ENCODE data around the gene BCL7C. TPM values are rescaled to one million over a fixed set of nuclear protein-coding genes. Genes with fewer than 3 reads are reported as not detected.

BCL7C gene
- total RNA-seq, 1 experiment from 2014 or later, result 45.8 TPM

DNA sequence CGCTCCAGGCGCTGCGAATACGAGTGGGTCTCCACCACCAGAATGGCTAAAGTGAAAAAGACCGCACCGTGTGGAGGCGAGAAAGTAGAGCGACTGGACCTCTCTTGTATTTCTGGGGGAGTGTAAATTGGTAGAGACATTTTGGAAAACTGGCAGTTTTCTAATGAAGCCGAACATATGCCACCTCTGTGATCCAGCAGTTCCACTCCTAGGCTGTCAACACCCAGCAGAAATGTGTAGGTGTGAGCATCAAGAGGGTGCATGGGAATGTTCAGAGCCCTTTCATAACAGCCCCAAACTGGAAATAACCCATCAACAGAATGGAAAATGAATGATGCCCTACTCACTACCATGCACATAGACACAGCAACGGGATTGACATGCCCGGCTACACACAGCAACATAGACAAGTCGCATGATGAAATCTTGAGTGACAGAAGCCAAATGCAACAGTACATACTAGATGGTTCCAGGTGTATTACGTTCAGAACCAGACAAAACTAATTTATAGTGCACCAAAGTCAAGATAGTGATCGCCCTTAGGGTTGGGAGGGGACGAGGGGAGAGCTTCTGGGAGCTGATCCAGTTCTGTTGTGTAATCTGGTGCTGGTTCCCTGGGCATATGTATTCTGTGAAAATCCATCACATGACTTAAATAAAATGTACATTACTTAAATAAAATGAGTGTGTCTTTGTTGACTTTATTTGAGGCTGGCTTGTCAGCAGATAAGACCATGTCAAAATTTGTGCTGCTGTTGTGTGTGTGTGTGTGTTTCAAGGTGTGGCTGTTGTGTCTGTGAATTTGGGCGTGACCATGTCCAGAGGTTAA lies 877 bp upstream of the BCL7C start:
- Histone ChIP-seq H3K27ac (ENCODE audit: low read length) (peak overlapping the region; percentile 87), H3K4me3 (ENCODE audit: low read depth in 2 of 2, low read length in 2 of 2) (peak overlapping the region; percentile 70 to 72), H3K9me3 (ENCODE audit: control insufficient read depth, insufficient read depth, low read depth, low read length) (no peaks in the 10 kb centered on the region), H3K36me3 (ENCODE audit: control insufficient read depth, insufficient read depth, low read length) (no peaks in the 10 kb centered on the region), H3K27me3 (ENCODE audit: control insufficient read depth, insufficient read depth, low read length) (no peaks in the 10 kb centered on the region), H3K4me1 (ENCODE audit: control insufficient read depth, insufficient read depth, low read length) (peaks cover 24% of the 10 kb centered on the region)
- no peak for DNase-seq (ENCODE audit: low read depth, low spot score)
- in situ Hi-C loops (cut with HindIII; ENCODE audit: low pct_unique_long_range_greater_than_20kb, low sequenced_read_pairs), result no loop called here
- ChIA-PET POLR2A (no interaction called here), CTCF (no interaction called here)
- TF ChIP-seq, protein P1, sequence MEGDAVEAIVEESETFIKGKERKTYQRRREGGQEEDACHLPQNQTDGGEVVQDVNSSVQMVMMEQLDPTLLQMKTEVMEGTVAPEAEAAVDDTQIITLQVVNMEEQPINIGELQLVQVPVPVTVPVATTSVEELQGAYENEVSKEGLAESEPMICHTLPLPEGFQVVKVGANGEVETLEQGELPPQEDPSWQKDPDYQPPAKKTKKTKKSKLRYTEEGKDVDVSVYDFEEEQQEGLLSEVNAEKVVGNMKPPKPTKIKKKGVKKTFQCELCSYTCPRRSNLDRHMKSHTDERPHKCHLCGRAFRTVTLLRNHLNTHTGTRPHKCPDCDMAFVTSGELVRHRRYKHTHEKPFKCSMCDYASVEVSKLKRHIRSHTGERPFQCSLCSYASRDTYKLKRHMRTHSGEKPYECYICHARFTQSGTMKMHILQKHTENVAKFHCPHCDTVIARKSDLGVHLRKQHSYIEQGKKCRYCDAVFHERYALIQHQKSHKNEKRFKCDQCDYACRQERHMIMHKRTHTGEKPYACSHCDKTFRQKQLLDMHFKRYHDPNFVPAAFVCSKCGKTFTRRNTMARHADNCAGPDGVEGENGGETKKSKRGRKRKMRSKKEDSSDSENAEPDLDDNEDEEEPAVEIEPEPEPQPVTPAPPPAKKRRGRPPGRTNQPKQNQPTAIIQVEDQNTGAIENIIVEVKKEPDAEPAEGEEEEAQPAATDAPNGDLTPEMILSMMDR (IDR thresholded peaks at IDR 0.05), result no peak
- TF ChIP-seq SIN3A (IDR thresholded peaks at IDR 0.05; ENCODE audit: borderline replicate concordance, insufficient read depth, low read depth, low read length) (no peak), POLR2AphosphoS5 (IDR thresholded peaks at IDR 0.05; ENCODE audit: low read depth, low read length) (no peak), TCF7L2 (IDR thresholded peaks at IDR 0.05; ENCODE audit: low read depth, low read length) (no peak)
- TF ChIP-seq, protein P2, sequence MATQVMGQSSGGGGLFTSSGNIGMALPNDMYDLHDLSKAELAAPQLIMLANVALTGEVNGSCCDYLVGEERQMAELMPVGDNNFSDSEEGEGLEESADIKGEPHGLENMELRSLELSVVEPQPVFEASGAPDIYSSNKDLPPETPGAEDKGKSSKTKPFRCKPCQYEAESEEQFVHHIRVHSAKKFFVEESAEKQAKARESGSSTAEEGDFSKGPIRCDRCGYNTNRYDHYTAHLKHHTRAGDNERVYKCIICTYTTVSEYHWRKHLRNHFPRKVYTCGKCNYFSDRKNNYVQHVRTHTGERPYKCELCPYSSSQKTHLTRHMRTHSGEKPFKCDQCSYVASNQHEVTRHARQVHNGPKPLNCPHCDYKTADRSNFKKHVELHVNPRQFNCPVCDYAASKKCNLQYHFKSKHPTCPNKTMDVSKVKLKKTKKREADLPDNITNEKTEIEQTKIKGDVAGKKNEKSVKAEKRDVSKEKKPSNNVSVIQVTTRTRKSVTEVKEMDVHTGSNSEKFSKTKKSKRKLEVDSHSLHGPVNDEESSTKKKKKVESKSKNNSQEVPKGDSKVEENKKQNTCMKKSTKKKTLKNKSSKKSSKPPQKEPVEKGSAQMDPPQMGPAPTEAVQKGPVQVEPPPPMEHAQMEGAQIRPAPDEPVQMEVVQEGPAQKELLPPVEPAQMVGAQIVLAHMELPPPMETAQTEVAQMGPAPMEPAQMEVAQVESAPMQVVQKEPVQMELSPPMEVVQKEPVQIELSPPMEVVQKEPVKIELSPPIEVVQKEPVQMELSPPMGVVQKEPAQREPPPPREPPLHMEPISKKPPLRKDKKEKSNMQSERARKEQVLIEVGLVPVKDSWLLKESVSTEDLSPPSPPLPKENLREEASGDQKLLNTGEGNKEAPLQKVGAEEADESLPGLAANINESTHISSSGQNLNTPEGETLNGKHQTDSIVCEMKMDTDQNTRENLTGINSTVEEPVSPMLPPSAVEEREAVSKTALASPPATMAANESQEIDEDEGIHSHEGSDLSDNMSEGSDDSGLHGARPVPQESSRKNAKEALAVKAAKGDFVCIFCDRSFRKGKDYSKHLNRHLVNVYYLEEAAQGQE (IDR thresholded peaks at IDR 0.05; ENCODE audit: insufficient read depth in 1 of 2, low read depth in 2 of 2, low read length in 1 of 2), result no peak
- BruUV-seq (replicated peaks), result no TSS peak
- ATAC-seq, result no peak
- intact Hi-C loops (cut with micrococcal nuclease; ENCODE audit: unreplicated experiment), result no loop called here

- H3K27me3 ChIP-seq (ENCODE audit: control insufficient read depth, insufficient read depth, low read length), result no peaks in the 10 kb centered on the region
- DNase-seq (ENCODE audit: low read depth, low spot score), result no peak
- no peaks in the 10 kb centered on the region for H3K36me3 ChIP-seq (ENCODE audit: control insufficient read depth, insufficient read depth, low read length)
- TF ChIP-seq TCF7L2 (IDR thresholded peaks at IDR 0.05; ENCODE audit: low read depth, low read length) (no peak), SIN3A (IDR thresholded peaks at IDR 0.05; ENCODE audit: borderline replicate concordance, insufficient read depth, low read depth, low read length) (no peak), POLR2AphosphoS5 (IDR thresholded peaks at IDR 0.05; ENCODE audit: low read depth, low read length) (no peak)
- TF ChIP-seq, protein P1 (IDR thresholded peaks at IDR 0.05), result no peak
- TF ChIP-seq, protein P2 (IDR thresholded peaks at IDR 0.05; ENCODE audit: insufficient read depth in 1 of 2, low read depth in 2 of 2, low read length in 1 of 2), result no peak
- in situ Hi-C loops (cut with HindIII; ENCODE audit: low pct_unique_long_range_greater_than_20kb, low sequenced_read_pairs) (no loop called here), intact Hi-C loops (cut with micrococcal nuclease; ENCODE audit: unreplicated experiment) (no loop called here)
- ChIA-PET CTCF (interaction anchor here (0.6 kb wide), 1 partner anchor 440 kb away, joined by 4 read pairs; no protein-coding TSS in a partner anchor), POLR2A (interaction anchor here (0.6 kb wide), 1 partner anchor 50 kb away, joined by 15 read pairs; no protein-coding TSS in a partner anchor)
- no TSS peak for BruUV-seq (replicated peaks)
- H3K4me3 ChIP-seq (ENCODE audit: low read depth in 2 of 2, low read length in 2 of 2), result peak overlapping the region; percentile 72 to 80
- peak overlapping the region; percentile 82 for H3K27ac ChIP-seq (ENCODE audit: low read length)
- H3K4me1 ChIP-seq (ENCODE audit: control insufficient read depth, insufficient read depth, low read length), result peaks cover 24% of the 10 kb centered on the region
- ATAC-seq, result no peak
- no peaks in the 10 kb centered on the region for H3K9me3 ChIP-seq (ENCODE audit: control insufficient read depth, insufficient read depth, low read depth, low read length)
Measured at GRCh38 chr16:30893417-30893743, 497 bp downstream of the BCL7C start.
